ENCODE results near the gene TCF7L1.

Gene TCF7L1

GRCh38 chr2:85257359-85257969 is 124.3 kb downstream of the TCF7L1 start:
- DNase-seq: no peak

DNA sequence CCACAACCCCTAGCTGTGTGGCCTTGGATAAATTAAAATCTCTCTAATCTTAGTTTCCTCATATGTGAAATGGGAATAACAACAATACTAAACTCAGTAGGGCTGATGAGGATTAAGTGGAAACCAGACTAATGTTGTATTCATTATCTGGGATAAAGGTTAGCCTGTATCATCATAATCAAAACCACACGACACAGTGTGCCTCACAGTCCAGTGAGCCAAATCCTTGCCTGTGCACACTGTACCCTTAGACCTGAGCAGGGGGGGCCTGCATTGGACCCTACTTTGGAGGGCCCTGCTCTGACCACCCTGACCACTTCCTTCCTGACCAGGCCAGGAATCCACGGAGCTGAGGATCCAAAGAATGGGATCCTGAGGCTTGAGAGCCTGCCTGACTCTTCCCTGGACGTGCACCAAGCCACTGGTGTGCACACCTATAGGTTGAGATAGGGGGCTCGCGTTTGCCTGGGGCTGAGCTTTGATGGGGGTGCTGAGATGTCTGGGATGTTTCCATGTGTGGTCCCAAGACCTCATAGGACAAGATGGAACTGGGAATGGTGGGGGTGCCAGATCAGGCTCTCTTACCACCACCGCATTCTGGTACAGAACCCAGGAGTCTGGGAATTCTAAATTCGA is 124.9 kb downstream of the TCF7L1 start:
- no peak for DNase-seq

- DNase-seq: no peak
Observed at GRCh38 chr2:85259101-85259590, 126.0 kb downstream of the TCF7L1 start.

- DNase-seq: no peak
Observed at GRCh38 chr2:85259879-85260278, 126.7 kb downstream of the TCF7L1 start.

DNA sequence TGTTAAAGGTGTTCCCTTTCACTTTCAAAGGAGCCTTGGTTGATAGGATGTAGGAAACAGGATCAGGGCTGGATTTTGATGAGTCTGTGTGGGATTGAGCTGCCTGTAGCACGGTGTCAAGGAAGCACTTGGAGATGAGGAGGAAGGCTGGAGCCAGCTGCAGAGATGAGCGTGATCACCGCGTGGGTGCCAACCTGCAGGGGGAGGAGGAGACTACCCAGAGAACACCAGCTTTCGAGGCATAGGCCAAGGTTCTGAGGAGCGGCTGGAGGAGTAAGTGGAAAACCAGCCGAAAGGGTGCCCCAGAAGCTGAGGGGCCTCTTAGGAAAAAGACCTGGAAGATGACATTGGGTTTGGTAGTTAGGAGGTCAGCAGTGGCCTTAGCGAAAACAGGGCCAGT is 130.4 kb downstream of the TCF7L1 start:
- DNase-seq: no peak

DNA sequence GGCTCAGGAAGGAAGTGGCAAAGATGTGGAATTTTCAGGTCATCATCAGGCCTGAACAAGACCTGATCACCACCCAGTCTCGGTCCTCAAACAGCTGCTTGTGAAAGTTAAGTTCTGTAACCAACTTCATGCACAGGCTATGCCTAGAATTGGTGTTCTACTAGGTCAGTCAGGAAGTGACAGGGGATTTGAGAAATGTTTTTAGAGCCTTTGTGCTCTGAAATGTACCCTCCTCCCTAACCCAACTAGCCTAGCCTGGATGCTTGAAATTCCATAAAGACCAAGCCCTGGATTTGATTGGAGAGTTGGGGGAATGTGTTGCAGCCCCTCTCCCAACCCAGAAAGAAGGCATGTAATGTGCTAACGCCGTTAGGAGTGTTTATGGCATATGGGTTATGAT is 131.3 kb downstream of the TCF7L1 start:
- no peak for DNase-seq

DNA sequence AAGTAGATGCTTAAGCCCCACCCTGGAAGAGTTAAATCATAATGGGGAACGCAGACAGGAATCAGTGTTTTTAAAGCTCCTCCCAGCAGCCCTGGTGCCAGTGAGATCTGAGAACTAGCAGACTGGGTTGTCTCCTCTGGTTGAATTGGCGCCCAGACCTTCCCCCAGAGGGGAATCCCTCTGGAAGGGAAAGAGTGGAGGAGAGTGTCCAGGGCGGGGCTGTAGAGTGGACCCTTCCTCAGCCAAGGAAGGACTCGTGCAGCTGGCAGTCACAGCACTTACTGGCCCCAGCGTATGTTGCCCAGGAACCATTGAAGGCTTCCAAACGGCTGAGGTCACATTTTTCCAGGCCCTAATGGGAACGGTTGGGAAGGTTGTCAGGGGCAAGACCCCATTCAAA is 132.1 kb downstream of the TCF7L1 start:
- no peak for DNase-seq

- peak; percentile 90 for DNase-seq
Observed at GRCh38 chr2:85266146-85267041, 133.2 kb downstream of the TCF7L1 start.

- no peak for DNase-seq
Observed at GRCh38 chr2:85269959-85270358, 136.8 kb downstream of the TCF7L1 start.

DNA sequence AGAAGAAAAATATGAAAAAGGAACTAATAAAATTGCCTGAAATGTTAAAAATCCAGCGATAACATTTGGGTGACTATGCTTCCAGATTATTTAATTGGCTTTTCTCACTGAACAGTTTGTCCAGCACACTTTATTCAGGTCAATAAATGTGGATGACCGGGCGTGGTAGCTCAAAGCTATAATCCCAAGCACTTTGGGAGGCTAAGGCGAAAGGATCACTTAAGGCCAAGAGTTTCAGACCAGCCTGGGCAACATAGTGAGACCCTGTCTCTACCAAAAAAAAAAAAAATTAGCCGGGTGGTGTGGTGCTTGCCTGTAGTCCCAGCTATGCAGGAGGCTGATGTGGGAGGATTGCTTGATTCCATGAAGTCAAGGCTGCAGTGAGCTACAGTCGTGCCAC is 139.2 kb downstream of the TCF7L1 start:
- no peak for DNase-seq

DNA sequence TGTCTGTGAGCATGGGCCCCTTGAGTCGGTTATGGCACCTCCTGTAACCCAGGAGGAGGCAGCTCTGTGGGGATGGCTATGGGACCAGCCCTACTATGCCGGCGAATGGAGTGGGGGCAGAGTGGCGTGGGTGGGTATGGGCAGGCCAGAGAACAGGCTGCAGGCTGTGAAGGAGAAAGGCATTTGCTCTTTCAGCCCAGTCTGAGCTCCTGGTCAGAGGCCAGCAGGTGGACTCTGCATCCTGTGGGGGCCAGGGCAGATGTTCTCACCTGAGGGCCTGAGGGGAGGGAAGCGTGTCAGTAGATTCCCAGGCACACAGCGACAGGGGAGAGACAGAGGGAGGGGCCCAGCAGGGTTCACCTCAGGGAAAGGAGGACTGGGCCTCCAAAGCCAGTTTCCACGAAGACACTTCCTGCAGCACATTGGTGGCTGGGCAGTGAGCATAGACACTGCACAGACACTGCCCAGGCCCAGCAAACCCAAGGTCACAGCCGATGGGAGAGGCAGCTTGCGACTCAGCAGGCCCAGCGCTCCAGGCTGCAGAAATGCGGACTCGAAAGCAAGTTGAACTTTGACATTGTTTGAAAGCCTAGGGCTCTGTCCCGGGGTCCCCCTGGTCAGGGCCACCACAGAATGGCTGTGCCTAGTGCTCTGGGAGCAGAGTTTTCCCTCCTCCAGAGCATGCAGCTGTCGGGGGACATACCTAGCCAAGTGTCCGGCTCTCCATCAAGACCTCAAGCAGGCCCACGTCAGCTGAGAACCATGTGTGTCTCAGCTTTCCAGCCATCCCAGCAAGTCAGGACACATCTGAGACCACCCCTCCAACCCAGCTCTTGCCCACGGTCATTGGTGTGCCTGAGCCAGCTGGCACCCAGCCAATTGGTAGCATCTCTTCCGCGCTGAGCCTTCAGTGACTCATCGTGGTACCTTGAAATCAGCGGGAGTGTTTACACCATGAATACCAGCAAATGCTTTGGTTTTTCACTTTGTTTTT is 140.8 kb downstream of the TCF7L1 start:
- no peak for DNase-seq

- DNase-seq: no peak
Observed at GRCh38 chr2:85275984-85276540, 142.9 kb downstream of the TCF7L1 start.

DNA sequence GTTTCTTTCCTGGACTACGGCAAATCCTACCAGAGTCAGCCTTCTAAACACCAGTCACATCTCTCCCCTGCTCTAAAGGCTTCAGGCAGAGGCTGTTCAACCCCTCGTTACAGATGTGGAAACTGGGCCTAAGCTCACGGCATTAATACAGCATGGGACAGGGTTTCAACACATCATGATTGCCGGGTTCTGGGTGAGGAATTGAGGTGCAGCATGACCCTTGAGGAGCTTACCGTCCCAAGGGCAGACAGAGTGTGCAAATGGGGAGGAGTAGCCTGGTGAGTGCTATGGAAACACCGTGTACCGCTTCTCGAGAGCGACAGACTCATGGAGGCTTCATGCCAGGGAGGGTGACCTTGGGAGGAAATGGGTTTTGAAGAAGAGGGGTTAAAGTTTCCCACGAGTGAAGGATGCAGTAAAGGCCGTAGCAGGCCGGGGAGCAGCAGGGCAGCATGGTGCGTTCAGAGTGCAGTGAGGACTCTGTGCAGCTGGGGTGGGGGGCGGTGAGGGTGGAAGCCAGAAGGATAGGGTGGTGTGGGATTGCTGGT is 143.5 kb downstream of the TCF7L1 start:
- no peak for DNase-seq

DNA sequence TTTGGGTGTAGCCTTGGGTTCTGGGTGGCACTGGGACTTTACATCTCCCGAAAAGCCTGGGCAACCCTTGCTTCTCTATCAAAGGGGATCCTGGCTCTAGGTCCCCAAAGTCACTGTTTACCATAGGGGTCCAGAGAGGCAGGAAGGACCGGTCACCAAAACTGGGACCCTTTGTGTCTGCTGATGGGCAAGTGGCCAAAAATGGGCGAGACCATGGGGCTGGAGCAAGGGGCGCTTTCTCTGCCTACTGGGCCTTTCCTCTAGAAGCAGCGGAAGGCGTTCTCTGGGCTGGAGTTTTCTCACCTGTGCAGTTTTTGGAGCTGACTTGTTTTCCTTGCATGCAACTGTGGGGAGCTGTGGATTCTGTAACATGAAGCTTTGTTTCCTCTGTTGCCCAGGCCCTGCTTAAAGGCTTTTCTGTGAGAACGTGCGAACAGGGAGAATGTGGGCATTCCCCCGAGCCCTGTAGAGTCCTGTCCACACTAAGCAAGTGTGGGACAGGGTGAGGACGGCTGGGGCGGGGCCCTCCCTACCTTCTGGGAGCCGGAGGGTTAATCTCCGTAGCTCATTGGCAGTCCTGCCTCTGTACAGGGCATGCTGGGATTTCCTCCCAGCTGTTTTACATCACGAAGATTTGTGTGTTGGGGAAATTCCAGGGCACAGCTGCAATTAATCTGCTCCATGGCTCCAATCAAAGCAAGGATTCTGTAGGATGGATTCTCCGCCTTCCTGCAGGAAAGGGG is 144.4 kb downstream of the TCF7L1 start:
- DNase-seq: no peak

- DNase-seq: no peak
Observed at GRCh38 chr2:85278361-85278760, 145.2 kb downstream of the TCF7L1 start.

DNA sequence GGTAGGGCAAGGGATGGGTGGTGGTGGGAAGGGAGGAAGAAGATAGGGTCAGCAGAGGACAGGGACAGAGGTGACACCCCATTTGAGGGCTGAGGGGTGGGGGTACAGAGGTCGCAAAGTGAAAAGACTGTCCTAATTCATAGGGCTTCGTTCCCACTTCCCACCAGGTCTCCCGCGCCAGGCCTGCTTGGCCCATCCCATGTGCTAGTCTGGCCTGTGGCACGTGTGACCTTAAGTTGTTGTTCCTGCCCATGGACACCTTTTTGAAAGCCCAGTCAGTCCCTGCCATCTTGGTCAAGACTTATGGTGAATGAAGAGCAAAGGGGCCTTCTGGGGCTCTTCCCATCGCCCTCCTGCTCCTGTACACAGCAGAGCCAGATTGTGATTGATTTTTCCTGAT is 148.4 kb downstream of the TCF7L1 start:
- no peak for DNase-seq

GRCh38 chr2:85282914-85283313 is 149.7 kb downstream of the TCF7L1 start:
- no peak for DNase-seq

- DNase-seq: no peak
Observed at GRCh38 chr2:85283641-85284040, 150.4 kb downstream of the TCF7L1 start.

GRCh38 chr2:85286918-85287317 is 153.7 kb downstream of the TCF7L1 start:
- DNase-seq: no peak

GRCh38 chr2:85287721-85288120 is 154.5 kb downstream of the TCF7L1 start:
- DNase-seq: no peak

- DNase-seq: no peak
Observed at GRCh38 chr2:85288244-85288725, 155.1 kb downstream of the TCF7L1 start.

Data from suppressor macrophage treated with lipopolysaccharide for 4 hours (primary cell).